Measurements from ENCODE around the gene JMJD6.
A peak's percentile ranks its signal among the peaks of the same experiment; 100 is the strongest.
"Not testable (repeated sequence)": the region's sequence is repeated elsewhere in the genome, so short reads cannot be mapped to it uniquely, and the experiment has no call there.

JMJD6 gene

DNA sequence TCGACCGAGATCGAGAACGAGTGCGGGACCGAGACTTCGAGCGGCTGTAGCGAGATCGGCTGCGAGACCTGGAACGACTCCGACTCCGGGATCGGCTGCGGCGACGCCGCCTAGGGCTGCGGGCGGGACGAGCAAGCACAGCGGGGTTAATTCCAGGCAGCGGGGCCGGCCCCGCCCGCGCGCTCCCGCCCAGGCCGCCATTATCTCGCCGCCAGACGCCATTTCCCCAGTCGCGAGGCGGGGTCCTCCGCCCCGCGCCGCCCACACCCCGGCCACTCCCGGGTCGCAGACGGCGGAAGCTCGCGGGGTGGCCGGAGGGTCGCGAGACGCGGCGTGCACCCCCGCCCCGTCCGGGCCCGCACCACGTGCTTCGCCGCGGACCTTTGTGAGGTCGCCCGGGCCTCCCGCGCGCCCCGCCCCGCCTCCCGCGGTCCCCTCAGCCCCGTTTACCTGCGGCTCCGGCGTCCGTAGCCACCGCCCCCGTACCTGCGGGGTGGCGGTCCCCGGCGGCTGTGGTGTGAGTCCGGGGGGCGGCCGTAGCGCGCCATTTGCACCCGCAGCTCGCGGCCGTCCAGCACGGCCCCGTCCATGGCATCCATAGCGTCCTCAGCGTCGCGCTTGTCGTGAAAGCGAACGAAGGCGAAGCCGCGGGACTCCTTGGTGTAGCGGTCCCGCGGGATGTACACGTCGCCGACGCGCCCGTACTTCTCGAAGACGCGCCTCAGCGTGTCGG, 10.1 kb upstream of the JMJD6 start:
- peak; percentile 58 for DNase-seq (ENCODE audit: low read depth)

DNA sequence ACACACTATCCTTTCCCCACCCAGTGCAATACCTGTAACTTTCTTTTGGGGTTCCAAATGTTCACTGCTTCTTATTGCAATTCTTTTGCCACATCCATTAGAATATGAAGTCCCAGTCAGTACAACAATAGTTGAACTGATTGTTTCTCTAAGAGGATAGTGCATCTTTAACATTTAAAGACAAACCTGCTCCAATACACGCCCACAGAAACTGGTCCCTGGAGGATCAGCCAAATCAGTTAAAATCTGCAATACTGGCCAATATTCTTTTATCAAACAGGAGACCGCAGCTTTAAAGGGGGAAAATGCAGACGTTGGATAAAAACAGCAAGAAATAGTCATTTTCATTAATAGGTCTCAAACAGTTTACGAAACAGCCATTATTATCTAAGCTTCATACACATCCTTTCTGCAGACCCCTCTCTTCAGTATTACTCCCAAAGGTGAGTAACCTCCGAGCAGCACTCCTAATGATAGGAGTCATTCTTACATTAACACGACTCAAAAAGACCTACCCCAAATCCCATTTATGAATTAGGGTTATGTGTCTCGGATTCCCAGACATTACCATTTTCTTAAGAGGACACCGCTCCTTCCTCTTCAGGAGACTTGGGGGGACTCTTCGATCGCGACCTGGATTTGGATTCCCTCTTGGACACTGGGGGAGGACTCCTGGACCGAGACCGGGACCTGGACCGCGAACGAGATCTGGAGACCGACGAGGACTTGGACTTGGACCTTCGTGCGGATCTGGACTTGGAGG, 9.4 kb upstream of the JMJD6 start:
- DNase-seq (ENCODE audit: low read depth) = no peak

DNA sequence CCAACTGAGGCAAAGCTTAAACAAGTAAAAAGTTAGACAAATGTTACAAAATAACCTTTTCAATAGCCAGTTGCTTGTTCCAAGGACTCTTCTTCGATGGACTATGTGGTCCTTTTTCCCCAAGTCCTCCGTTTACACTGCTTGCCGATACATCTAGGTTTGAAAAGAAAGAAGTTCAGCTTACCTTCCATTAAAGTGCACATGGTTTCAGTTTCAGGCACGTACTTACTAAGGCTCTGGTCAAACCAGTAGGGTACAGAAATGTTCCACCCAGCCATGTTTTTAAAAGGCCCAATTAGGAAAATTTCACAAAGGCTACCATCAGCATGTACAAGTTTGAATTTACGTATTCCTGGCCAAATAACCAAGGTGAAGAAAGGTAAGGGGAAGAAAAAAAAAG, 8.6 kb upstream of the JMJD6 start:
- DNase-seq (ENCODE audit: low read depth) = no peak

DNA sequence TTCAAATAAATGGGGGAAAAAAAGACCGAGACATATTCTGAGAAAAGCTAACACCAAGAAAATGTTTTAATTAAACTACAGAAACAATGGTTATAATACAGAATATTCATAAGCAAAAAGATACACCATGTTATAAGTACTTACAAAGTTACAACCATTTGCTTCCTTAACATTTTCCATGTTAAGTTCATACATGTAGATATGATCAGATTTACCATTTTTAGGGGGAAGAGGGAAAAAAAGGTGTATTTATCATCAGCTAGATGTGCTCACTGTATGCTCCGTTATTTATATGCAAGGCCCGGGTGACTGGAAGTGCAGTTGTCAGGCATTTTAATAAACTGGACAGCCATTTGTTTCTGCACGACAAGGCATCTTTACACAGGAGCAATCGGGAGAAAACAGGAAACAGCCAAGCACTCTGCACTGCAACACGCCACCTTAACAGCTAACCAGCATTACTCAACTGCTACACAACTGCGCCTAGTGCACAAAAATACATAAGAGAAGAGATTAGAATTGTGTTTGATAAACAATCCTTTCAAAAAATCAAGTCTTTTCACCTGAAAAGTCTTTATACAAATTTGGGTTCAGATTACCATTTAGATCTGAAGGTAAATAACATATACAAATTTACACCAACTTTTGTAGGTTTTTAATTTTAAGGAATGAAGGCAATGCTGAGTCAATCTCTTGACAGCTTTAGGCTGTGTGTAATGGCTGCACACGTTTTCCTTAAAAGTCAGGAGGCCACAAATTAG, 7.9 kb upstream of the JMJD6 start:
- no peak for DNase-seq (ENCODE audit: low read depth)

GRCh38 chr17:76733618-76733957, 7.2 kb upstream of the JMJD6 start:
- DNase-seq (ENCODE audit: low read depth) = no peak

DNA sequence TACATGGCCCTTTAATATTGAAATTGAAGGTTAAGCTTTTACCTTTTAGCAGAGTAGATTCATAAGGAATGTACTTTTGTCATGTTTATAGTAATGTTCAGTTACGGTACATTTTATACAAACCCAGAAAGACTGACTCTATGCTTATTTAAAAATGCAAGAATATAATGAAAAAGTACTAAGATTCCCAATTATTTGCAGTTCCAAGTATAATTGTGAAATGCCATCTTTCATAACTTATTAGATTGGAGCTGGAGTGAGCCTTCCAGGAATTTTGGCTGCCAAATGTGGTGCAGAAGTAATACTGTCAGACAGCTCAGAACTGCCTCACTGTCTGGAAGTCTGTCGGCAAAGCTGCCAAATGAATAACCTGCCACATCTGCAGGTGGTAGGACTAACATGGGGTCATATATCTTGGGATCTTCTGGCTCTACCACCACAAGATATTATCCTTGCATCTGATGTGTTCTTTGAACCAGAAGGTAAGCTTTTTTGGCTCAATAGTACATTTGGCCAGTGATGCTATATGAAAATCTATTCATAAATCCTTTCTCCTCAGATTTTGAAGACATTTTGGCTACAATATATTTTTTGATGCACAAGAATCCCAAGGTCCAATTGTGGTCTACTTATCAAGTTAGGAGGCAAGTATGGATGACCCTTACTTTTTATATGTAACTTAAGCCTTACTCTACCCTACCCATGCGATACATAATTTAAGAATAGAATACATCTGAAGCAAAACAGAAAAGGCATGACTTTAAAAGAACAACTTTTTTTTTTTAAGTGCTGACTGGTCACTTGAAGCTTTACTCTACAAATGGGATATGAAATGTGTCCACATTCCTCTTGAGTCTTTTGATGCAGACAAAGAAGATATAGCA, 6.6 kb upstream of the JMJD6 start:
- no peak for DNase-seq (ENCODE audit: low read depth)

- DNase-seq (ENCODE audit: low read depth) = not testable (repeated sequence)
Measured at GRCh38 chr17:76731800-76732733, 5.7 kb upstream of the JMJD6 start.

- DNase-seq (ENCODE audit: low read depth) = no peak
Measured at GRCh38 chr17:76727745-76728456, 1.5 kb upstream of the JMJD6 start.

DNA sequence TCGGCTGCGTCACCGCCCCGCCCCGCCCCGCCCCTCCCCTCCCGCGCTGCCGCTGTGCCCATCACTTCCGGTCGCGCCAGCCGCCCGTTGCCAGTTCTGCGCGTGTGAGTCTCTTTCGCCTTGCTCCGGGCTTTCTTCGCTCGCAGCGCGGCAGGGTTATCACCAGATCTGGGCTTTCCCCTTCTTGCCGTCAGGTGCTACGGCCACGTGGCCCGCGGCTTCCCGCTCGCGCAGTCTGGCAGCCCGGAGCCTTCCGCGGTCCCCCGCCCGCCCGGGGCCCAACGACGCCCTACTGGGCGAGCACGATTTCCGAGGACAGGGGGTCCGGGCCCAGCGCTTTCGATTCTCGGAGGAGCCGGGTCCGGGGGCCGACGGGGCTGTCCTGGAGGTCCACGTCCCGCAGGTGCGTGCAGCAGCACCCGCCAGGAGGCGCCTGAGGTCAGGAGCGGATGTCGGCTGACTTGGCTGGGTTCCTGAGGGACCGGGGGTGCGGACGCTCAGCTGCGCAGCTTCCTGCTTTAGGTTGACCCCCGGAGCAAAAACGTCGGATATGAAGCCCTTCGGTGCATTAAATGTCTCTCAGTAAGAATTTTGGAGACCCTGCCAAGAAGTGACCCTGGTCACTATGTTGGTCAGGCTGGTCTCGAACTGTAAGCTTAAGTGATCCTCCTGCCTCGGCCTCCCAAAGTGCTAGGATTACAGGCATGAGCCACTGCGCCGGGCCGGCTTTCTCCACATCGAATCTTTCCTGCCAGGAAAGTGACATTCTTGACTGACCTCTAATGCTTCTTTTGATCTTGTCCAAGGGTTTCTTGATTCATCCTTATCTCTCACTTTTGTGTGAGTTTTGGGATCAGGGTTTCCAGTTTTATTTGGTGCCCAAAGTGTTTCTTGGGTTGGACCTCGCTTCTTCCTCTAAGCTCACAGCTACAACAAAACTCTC, 641 bp upstream of the JMJD6 start, which contains the start of gene METTL23:
Gene METTL23, plus strand, starts transcription at position 64 of the 943 bp plus-strand sequence. CDS start 2,872 bp downstream, outside the sequence.
- peak; percentile 69 for DNase-seq (ENCODE audit: low read depth)

DNA sequence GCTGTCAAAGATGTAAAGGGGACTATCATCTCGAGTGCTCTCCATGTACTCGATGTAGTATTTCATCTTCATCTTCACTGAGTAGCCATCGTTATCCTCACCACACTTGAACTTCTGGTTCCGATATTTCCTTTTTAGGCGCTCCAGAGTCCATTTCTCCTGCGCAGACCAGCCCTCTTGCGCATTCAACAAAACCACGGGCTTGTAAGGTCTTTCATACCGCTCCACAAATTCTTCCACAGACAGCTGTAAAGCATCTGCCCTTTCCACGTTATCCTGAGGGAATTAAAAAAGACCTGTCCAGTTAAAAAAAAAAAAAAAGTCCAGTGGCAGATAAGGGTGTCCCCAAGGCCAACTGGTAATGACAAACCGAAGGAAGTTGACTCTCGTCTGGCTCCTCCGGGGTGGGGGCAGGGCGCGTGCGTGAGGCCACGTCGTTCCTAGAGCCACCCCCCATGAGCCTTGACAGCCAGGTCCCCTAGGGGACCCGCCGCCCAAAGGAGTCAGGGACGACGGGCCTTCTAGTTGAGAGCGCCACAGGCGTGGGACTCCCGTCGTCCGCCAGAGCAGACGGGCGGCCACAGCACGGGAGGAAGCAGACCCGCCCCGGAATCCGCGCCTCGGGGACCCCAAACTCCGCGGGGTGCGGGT, 701 bp downstream of the JMJD6 start:
- DNase-seq (ENCODE audit: low read depth) = peak; percentile 64

- DNase-seq (ENCODE audit: low read depth) = no peak
Measured at GRCh38 chr17:76723812-76724211, 2.6 kb downstream of the JMJD6 start.

- DNase-seq (ENCODE audit: low read depth) = not testable (repeated sequence)
Measured at GRCh38 chr17:76722977-76723376, 3.4 kb downstream of the JMJD6 start.

DNA sequence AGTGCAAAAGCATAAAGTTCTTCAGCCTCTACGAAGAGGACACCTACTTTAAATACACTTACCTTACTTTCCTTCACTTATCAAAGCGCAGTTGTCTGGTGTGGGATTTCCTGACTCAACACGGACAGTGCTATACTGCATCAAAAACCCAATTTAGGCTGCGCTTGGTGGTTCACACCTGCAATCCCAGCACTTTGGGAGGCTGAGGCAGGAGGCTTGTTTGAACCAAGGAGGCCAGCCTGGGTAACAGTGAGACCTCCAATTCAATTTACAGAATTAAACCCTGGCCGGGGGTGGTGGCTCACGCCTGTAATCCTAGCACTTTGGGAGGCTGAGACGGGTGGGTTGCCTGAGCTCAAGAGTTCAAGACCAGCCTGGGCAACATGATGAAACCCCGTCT, 4.1 kb downstream of the JMJD6 start:
- no peak for DNase-seq (ENCODE audit: low read depth)

DNA sequence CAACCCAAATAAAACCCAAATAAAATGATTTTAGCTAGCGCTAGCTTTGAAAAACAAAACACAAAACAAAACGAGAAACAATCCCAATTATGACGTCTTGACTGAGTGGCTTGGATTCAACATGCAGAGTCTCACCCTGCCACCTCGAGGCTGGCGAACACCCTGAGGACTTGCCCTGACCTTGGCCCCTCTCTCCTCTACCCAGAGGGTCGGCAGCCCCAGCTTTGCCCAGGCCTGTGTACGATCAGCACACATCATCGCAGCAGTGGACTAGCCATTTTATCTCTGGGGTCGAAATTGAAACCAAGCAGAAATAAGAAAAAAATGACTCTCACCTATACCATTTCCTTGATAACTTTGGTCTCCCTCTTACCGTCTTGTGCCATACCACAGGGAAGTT, 4.9 kb downstream of the JMJD6 start:
- DNase-seq (ENCODE audit: low read depth) = no peak

DNA sequence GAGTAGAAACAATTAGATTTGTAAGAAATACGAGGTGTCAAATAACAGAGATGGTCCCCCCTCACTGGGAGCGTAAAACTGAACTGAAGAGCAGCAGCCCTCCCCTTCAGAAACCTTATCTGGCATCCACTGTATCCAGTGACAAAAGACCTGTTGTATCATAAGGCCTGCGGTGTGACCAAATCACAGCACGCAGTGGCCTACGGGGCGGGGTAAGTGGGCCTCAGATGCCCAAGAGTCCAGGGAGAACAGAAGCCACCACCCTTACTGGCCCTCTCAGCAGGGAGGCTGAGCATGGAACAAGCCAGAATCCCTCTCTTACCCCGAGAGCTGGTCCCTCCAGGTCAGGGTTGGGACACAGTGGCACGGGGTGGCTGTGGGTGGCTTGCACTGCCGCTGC, 5.5 kb downstream of the JMJD6 start:
- DNase-seq (ENCODE audit: low read depth) = no peak

- no peak for DNase-seq (ENCODE audit: low read depth)
Measured at GRCh38 chr17:76720211-76720610, 6.2 kb downstream of the JMJD6 start.

DNA sequence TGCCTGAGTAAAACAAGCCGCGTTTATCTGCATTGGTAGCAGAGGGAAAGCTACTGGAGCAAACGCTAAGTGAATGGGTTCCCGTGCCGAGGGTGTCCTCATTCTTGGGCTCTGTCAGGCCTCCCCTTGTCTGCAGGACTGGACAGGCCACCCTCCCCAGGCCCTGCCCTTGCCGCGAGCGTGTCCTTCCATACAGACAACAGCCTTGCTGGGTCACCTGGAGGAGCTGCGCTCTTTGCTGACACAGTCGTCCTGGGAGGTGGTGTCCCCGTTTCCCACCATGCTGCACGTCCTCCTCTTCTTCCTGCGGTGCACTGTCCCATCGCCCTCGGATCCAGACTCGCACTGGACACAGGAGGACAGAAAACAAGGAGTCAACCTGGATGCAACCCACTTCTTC, 7.9 kb downstream of the JMJD6 start:
- DNase-seq (ENCODE audit: low read depth) = no peak

- no peak for DNase-seq (ENCODE audit: low read depth)
Measured at GRCh38 chr17:76716839-76717215, 9.6 kb downstream of the JMJD6 start.

All from activated T-cell treated with anti-CD3 and anti-CD28 coated beads for 24 hours (primary cell).